Measurements from ENCODE around the gene MRPL30.
"Not testable (repeated sequence)": the region's sequence is repeated elsewhere in the genome, so short reads cannot be mapped to it uniquely, and the experiment has no call there.

MRPL30 gene

DNA sequence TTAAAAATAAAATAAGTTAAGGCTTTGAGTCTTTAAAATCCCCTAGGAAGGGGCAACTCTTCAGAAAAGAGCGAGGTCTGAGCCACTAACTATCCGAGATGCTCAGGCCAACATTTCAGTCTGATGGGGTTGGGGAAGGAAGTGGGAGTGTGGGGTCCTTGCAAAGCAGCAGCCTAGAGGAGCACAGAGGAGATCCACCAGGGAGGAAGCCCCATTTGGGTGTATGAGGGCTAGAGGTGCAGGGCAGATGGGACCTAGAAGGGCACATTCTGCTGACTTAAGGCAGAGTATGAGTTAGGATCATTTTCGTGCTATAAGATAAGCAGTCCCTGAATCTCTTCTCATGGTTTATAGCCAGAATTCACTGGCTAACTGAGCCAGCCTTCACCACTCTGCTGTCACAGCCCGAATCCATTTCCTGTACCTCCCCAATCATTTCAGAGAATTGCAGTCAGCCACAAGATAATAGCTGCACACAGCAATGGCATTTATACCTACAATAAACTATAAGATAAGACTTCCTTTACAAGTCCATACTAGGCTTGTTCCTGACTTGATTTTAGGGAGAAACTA is 37.0 kb downstream of the MRPL30 start:
- no peak overlapping the region for H3K27ac Mint-ChIP-seq
- H3K9me3 Mint-ChIP-seq: no peaks in the 10 kb centered on the region
- H3K27me3 Mint-ChIP-seq: no peaks in the 10 kb centered on the region
- H3K4me1 Mint-ChIP-seq: no peaks in the 10 kb centered on the region
- H3K4me3 Mint-ChIP-seq: no peak overlapping the region
- H3K36me3 Mint-ChIP-seq: peaks cover 21% of the 10 kb centered on the region

DNA sequence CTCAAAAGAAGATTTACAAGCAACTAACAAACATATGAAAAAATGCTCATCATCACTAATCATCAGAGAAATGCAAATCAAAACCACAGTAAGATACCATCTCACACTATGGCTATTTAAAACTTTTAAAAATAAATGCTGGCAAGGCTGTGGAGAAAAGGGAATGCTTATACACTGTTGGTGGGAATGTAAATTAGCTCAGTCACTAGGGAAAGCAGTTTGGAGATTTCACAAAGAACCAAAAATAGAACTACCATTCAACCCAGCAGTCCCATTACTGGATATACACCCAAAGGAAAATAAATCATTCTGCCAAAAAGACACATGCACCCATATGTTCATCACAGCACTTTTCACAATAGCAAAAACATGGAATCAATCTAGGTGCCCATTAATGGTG is 52.2 kb downstream of the MRPL30 start:
- not testable (repeated sequence) for H3K36me3 Mint-ChIP-seq, H3K4me1 Mint-ChIP-seq, H3K4me3 Mint-ChIP-seq, H3K27ac Mint-ChIP-seq, H3K27me3 Mint-ChIP-seq
- peaks cover 11% of the 10 kb centered on the region for H3K9me3 Mint-ChIP-seq

DNA sequence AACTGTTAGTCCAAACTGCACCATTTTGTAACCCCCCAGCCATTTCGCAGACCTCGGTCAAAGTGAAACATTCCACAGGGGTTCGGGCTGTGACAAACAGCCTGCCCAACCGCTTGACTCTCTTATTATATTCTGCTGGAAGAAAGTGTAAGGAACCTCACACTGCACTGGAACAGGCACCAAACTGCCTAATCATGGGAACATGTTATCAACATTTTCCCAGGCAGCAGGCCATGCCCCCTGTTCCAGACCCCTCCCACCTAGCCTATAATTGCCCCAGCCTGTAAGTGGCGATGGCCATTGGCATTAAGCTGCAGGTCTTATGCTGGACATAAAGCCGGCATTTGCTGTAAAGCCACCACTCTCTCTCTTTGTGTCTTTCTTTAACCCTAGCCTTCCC is 57.6 kb downstream of the MRPL30 start:
- no peaks in the 10 kb centered on the region for H3K4me1 Mint-ChIP-seq
- H3K36me3 Mint-ChIP-seq: peaks cover 3% of the 10 kb centered on the region
- H3K9me3 Mint-ChIP-seq: no peaks in the 10 kb centered on the region

DNA sequence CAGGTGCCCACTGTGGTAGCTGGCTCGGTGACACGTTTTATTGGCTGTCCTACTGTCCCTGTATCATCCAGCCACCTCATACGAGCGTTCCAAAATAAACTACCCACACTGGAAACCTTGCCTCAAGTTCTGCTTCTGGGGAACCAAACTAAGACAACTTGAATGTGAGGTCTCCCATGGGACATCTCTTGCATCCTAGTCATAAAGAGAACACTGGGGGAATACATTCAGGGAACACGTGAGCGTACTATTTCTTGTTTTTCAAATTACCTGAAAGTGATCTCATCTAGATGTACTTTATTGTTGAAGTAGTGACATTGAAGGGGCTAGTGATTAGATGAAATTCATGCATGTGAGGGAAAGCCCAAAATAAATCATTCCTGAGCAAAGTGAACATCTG is 59.4 kb downstream of the MRPL30 start:
- no peaks in the 10 kb centered on the region for H3K9me3 Mint-ChIP-seq
- H3K27me3 Mint-ChIP-seq: no peaks in the 10 kb centered on the region
- no peak overlapping the region for H3K4me3 Mint-ChIP-seq
- no peak overlapping the region for H3K27ac Mint-ChIP-seq
- H3K36me3 Mint-ChIP-seq: peaks cover 1% of the 10 kb centered on the region
- no peaks in the 10 kb centered on the region for H3K4me1 Mint-ChIP-seq

More for the DNA sequence above, 57.6 kb downstream of the MRPL30 start:
- H3K27ac Mint-ChIP-seq: no peak overlapping the region
- no peaks in the 10 kb centered on the region for H3K27me3 Mint-ChIP-seq
- no peak overlapping the region for H3K4me3 Mint-ChIP-seq

DNA sequence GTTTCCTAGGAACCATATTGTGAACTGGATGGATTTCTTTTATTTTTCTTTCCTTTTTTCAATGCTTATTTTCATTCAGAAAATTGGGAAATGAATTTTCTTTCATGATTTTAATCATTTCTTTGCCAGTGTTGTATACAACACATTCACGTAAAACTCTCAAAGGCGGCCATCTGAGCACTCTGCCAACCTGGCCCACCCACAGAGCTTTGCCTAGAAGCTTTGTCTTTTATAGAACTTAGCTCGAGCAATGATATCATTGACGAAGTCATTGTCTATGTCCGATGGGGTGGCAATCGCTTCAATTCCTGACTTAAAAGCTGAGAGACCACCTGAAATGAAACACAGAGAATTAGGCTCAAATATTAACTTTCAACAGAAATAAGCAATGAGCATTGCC is 61.2 kb downstream of the MRPL30 start:
- Mint-ChIP-seq H3K36me3 (peaks cover 7% of the 10 kb centered on the region), H3K4me3 (no peak overlapping the region), H3K27ac (no peak overlapping the region), H3K27me3 (no peaks in the 10 kb centered on the region), H3K9me3 (no peaks in the 10 kb centered on the region), H3K4me1 (no peaks in the 10 kb centered on the region)

Data from activated naive CD4-positive, alpha-beta T cell treated with anti-CD3 and anti-CD28 coated beads, Interleukin-2, amount 50 U/mL, for 24 hours (primary cell).